ENCODE results near the gene TBCD.

DNA sequence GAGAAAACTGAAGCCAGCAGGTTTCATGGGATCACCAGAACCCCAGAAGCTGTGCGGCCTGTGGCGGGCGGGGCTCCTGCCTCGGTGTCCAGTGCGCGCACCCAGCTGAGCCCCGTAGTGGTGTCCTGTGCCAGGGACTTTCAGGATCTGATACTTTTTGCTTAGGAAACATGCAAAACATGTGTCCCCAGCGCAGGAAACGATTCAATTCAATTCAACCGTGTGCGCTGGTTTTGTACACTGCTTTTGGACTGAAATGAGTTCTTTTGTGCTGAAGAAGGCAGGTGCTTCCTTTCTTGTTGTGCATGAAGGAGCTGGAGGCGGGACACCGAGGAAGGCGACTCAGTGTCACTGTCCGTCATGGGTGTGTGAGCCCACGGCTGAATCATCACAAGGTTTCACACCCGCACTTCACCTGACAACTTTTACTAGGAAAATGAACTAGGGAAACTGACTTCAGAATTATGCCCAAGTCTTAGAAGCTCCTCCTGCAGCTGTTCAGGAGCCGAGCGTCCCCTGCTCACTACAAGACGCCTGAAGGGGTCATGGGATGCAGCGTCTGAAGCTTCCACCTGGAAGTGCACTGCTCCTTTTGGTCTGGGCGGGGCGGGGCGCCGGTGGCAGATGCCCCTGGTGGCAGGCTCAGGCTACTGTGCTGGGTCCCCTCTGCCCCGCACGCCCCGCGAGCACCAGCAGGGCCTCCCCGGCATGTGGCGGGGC is 119.4 kb downstream of the TBCD start:
- TF ChIP-seq ZFX (IDR thresholded peaks at IDR 0.05; ENCODE audit: borderline replicate concordance), result no peak
- TF ChIP-seq, protein P1, sequence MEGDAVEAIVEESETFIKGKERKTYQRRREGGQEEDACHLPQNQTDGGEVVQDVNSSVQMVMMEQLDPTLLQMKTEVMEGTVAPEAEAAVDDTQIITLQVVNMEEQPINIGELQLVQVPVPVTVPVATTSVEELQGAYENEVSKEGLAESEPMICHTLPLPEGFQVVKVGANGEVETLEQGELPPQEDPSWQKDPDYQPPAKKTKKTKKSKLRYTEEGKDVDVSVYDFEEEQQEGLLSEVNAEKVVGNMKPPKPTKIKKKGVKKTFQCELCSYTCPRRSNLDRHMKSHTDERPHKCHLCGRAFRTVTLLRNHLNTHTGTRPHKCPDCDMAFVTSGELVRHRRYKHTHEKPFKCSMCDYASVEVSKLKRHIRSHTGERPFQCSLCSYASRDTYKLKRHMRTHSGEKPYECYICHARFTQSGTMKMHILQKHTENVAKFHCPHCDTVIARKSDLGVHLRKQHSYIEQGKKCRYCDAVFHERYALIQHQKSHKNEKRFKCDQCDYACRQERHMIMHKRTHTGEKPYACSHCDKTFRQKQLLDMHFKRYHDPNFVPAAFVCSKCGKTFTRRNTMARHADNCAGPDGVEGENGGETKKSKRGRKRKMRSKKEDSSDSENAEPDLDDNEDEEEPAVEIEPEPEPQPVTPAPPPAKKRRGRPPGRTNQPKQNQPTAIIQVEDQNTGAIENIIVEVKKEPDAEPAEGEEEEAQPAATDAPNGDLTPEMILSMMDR (IDR thresholded peaks at IDR 0.05), result no peak

Data from 22Rv1 (cell line).